Stimulated activated CD4-positive, alpha-beta T cell treated with anti-CD3 and anti-CD28 coated beads, Interleukin-1b, Interleukin-23, amount 100 ng/mL, for 24 hours (primary cell): ENCODE data around the gene ZBTB16.

ENCODE experiments used
- DNase-seq, 4 experiments: peaks; one replicate each; pipeline ENCODE4 v3.0.0-alpha.2; 2020; ENCODE audit warnings: low read depth in 4 of 4, low spot score in 1 of 4

The ZBTB16 gene

GRCh38 chr11:114063149-114063828, 3.8 kb downstream of the ZBTB16 start:
- no peak for DNase-seq

GRCh38 chr11:114063829-114064201, 4.3 kb downstream of the ZBTB16 start:
- DNase-seq: no peak

GRCh38 chr11:114064216-114064615, 4.7 kb downstream of the ZBTB16 start:
- no peak for DNase-seq

GRCh38 chr11:114065094-114065493, 5.6 kb downstream of the ZBTB16 start:
- no peak for DNase-seq

- DNase-seq: no peak
These were observed 6.6 kb downstream of the ZBTB16 start for GRCh38 chr11:114066046-114066648.

- no peak for DNase-seq
These were observed 8.8 kb downstream of the ZBTB16 start for GRCh38 chr11:114068327-114068726.

GRCh38 chr11:114070464-114071139, 11.1 kb downstream of the ZBTB16 start:
- no peak for DNase-seq

GRCh38 chr11:114073007-114073827, 13.7 kb downstream of the ZBTB16 start:
- DNase-seq: no peak

- no peak for DNase-seq
These were observed 14.4 kb downstream of the ZBTB16 start for GRCh38 chr11:114073828-114074381.

GRCh38 chr11:114074546-114075343, 15.2 kb downstream of the ZBTB16 start:
- no peak for DNase-seq

GRCh38 chr11:114075344-114075610, 15.8 kb downstream of the ZBTB16 start:
- DNase-seq: no peak

GRCh38 chr11:114075891-114076441, 16.5 kb downstream of the ZBTB16 start:
- DNase-seq: no peak

GRCh38 chr11:114076921-114077331, 17.4 kb downstream of the ZBTB16 start:
- DNase-seq: no peak

GRCh38 chr11:114077482-114078305, 18.2 kb downstream of the ZBTB16 start:
- no peak for DNase-seq

- DNase-seq: no peak
These were observed 18.9 kb downstream of the ZBTB16 start for GRCh38 chr11:114078423-114078822.

GRCh38 chr11:114079511-114080065, 20.1 kb downstream of the ZBTB16 start:
- DNase-seq: no peak

- no peak for DNase-seq
These were observed 20.7 kb downstream of the ZBTB16 start for GRCh38 chr11:114080219-114080618.

GRCh38 chr11:114080769-114081168, 21.3 kb downstream of the ZBTB16 start:
- DNase-seq: no peak
